GM23338 (cell line): ENCODE measurements around the gene ARHGAP42. TPM values are rescaled to one million over a fixed set of nuclear protein-coding genes. Genes with fewer than 3 reads are reported as not detected.

Experiments
- ATAC-seq: fragments of 200-7000 bp; cut with Tn5 transposase; 3 replicates; pipeline ENCODE4 v1.9.1; 2020
- DNase-seq: peaks from one replicate; pipeline ENCODE4 v3.0.0-alpha.2; 2015; ENCODE audit warnings: low spot score
- H2AFZ ChIP-seq: fragments of 200-600 bp; sonication (generic); 2 replicates; pipeline ENCODE4 v1.8.0; 2016; ENCODE audit warnings: antibody characterized with exemption, mild to moderate bottlenecking, moderate library complexity
- H3F3A ChIP-seq: fragments of 200-600 bp; sonication (generic); replicated peaks from 2 replicates; pipeline ENCODE4 v1.8.0; 2017; ENCODE audit warnings: antibody characterized with exemption, mixed run types, low read depth
- H3K27ac ChIP-seq: fragments of 200-600 bp; sonication (generic); 2 replicates; pipeline ENCODE4 v1.6.1; 2016; ENCODE audit warnings: low read depth
- H3K27me3 ChIP-seq: fragments of 200-600 bp; sonication (generic); 2 replicates; pipeline ENCODE4 v1.8.0; 2016; ENCODE audit warnings: mild to moderate bottlenecking, mixed run types, moderate library complexity; ENCODE audit not compliant: insufficient read depth
- H3K36me3 ChIP-seq: fragments of 200-600 bp; sonication (generic); 2 replicates; pipeline ENCODE4 v1.8.0; 2016; ENCODE audit warnings: mild to moderate bottlenecking; ENCODE audit not compliant: insufficient read depth
- H3K4me1 ChIP-seq: fragments of 200-600 bp; sonication (generic); 2 replicates; pipeline ENCODE4 v1.8.0; 2016; ENCODE audit warnings: mild to moderate bottlenecking, moderate library complexity; ENCODE audit not compliant: insufficient read depth
- H3K4me2 ChIP-seq: fragments of 200-600 bp; sonication (generic); 2 replicates; pipeline ENCODE4 v1.7.1; 2017; ENCODE audit warnings: mixed run types
- H3K4me3 ChIP-seq: fragments of 200-600 bp; sonication (generic); 2 replicates; pipeline ENCODE4 v1.6.1; 2016; ENCODE audit warnings: mixed run types
- H3K79me2 ChIP-seq: fragments of 200-600 bp; sonication (generic); replicated peaks from 2 replicates; pipeline ENCODE4 v1.8.0; 2017; ENCODE audit warnings: mild to moderate bottlenecking; ENCODE audit not compliant: insufficient read depth
- H3K9me2 ChIP-seq: fragments of 200-600 bp; sonication (generic); 2 replicates; pipeline ENCODE4 v1.8.0; 2017; ENCODE audit not compliant: insufficient read depth
- H4K20me1 ChIP-seq: fragments of 200-600 bp; sonication (generic); replicated peaks from 2 replicates; pipeline ENCODE4 v1.8.0; 2017; ENCODE audit warnings: mild to moderate bottlenecking; ENCODE audit not compliant: insufficient read depth
- H3K27ac Mint-ChIP-seq: 2 replicates; pipeline ENCODE4 v1.8.0; 2020; ENCODE audit warnings: inconsistent platforms, mild to moderate bottlenecking, moderate library complexity, mixed read lengths
- H3K27me3 Mint-ChIP-seq: 3 replicates; pipeline ENCODE4 v1.8.0; 2022; ENCODE audit warnings: low read depth, mild to moderate bottlenecking, moderate library complexity, mixed read lengths, inconsistent platforms; ENCODE audit not compliant: insufficient read depth, poor library complexity
- H3K36me3 Mint-ChIP-seq: 3 replicates; pipeline ENCODE4 v1.8.0; 2021; ENCODE audit warnings: low read depth, mild to moderate bottlenecking, inconsistent platforms, moderate library complexity, mixed read lengths
- H3K4me1 Mint-ChIP-seq: 3 replicates; pipeline ENCODE4 v1.8.0; 2020; ENCODE audit warnings: mild to moderate bottlenecking, inconsistent platforms, mixed read lengths
- H3K4me3 Mint-ChIP-seq: 3 replicates; pipeline ENCODE4 v1.8.0; 2021; ENCODE audit warnings: moderate library complexity, mild to moderate bottlenecking, inconsistent platforms, mixed read lengths
- H3K9me3 Mint-ChIP-seq: 3 replicates; pipeline ENCODE4 v1.8.0; 2020; ENCODE audit warnings: moderate library complexity, mild to moderate bottlenecking, inconsistent platforms, mixed read lengths
- CREB1 ChIP-seq: fragments of 250-450 bp; sonication (Bioruptor Pico); IDR thresholded peaks from 2 replicates; pipeline ENCODE4 v1.5.0; 2020; ENCODE audit warnings: low read depth, mild to moderate bottlenecking, moderate library complexity
- ETS1 ChIP-seq: IDR thresholded peaks from 2 replicates; pipeline ENCODE4 v1.6.1; 2016; ENCODE audit warnings: antibody characterized with exemption
- EZH2 ChIP-seq: fragments of 200-600 bp; sonication (generic); IDR thresholded peaks from one replicate; pipeline ENCODE4 v1.8.0; 2017; ENCODE audit warnings: antibody characterized with exemption, mild to moderate bottlenecking, low read depth; ENCODE audit not compliant: unreplicated experiment
- EZH2phosphoT487 ChIP-seq: fragments of 200-600 bp; sonication (generic); IDR thresholded peaks from one replicate; pipeline ENCODE4 v1.8.1; 2018; ENCODE audit warnings: antibody characterized with exemption; ENCODE audit not compliant: unreplicated experiment
- JUNB ChIP-seq: IDR thresholded peaks from one replicate; pipeline ENCODE4 v1.6.1; 2016; ENCODE audit warnings: antibody characterized with exemption; ENCODE audit not compliant: unreplicated experiment
- NANOG ChIP-seq: IDR thresholded peaks from 2 replicates; pipeline ENCODE4 v1.6.1; 2016; ENCODE audit warnings: antibody characterized with exemption, borderline replicate concordance
- REST ChIP-seq: IDR thresholded peaks from one replicate; pipeline ENCODE4 v1.6.1; 2018; ENCODE audit warnings: antibody characterized with exemption; ENCODE audit not compliant: unreplicated experiment
- ZNF114 ChIP-seq: fragments of 250-450 bp; sonication (Bioruptor Pico); IDR thresholded peaks from 2 replicates; pipeline ENCODE4 v1.5.0; 2020; ENCODE audit warnings: mild to moderate bottlenecking, moderate library complexity
- ZNF331 ChIP-seq: fragments of 250-450 bp; sonication (Bioruptor Pico); IDR thresholded peaks from 2 replicates; pipeline ENCODE4 v1.5.0; 2020; ENCODE audit warnings: low read depth, mild to moderate bottlenecking, moderate library complexity
- polyA plus RNA-seq: library from polyadenylated mRNA; unstranded; fragments of >200 nt; fragmentation: Nextera tagmentation; extraction: Ambion mirVana; gene quantifications from 2 replicates; pipeline ENCODE4 v1.2.1, GENCODE V29; 2016
- total RNA-seq: library from RNA; depleted of rRNA; stranded (reverse); fragments of >200 nt; shearing (Covaris generic); gene quantifications from 2 replicates; pipeline ENCODE4 v1.2.3, GENCODE V29; 2014

The ARHGAP42 gene
- total and polyA plus RNA-seq, 2 experiments from 2014 or later = 23.7 to 35.7 TPM

GRCh38 chr11:100735949-100736675, 49.0 kb downstream of the ARHGAP42 start (continued):
- no peak for TF ChIP-seq REST
- no peak for TF ChIP-seq ETS1
- no peak for TF ChIP-seq ZNF114
- TF ChIP-seq EZH2 = no peak
- TF ChIP-seq ZNF331 (CRISPR knock-in tag) = no peak
- TF ChIP-seq JUNB = no peak

GRCh38 chr11:100738701-100739270, 51.7 kb downstream of the ARHGAP42 start:
- Mint-ChIP-seq H3K27ac (no peak overlapping the region), H3K27me3 (no peaks in the 10 kb centered on the region), H3K36me3 (peaks cover 9% of the 10 kb centered on the region; the same call in 1 of the 3 replicates), H3K4me3 (no peak overlapping the region), H3K9me3 (no peaks in the 10 kb centered on the region; the same call in 2 of the 3 replicates), H3K4me1 (peaks cover 73% of the 10 kb centered on the region)
- Histone ChIP-seq H3K4me2 (peak overlapping the region; percentile 37; the same call in 1 of the 2 replicates), H3K27ac (no peak overlapping the region), H3K36me3 (no peaks in the 10 kb centered on the region), H3K9me2 (no peaks in the 10 kb centered on the region), H3K4me1 (peaks cover 70% of the 10 kb centered on the region), H3K27me3 (no peaks in the 10 kb centered on the region), H2AFZ (no peak overlapping the region), H4K20me1 (no peaks in the 10 kb centered on the region), H3F3A (no peaks in the 10 kb centered on the region), H3K79me2 (peaks cover 29% of the 10 kb centered on the region), H3K4me3 (no peak overlapping the region)
- ATAC-seq (no peak), DNase-seq (no peak)
- no peak for TF ChIP-seq CREB1 (CRISPR knock-in tag)
- no peak for TF ChIP-seq ZNF331 (CRISPR knock-in tag)

- H3K79me2 ChIP-seq = peaks cover 38% of the 10 kb centered on the region
- Mint-ChIP-seq H3K36me3 (peaks cover 13% of the 10 kb centered on the region; the same call in 2 of the 3 replicates), H3K27ac (peak overlapping the region; percentile 94), H3K4me1 (peaks cover 71% of the 10 kb centered on the region), H3K4me3 (peak overlapping the region; percentile 38; the same call in 1 of the 3 replicates), H3K27me3 (no peaks in the 10 kb centered on the region), H3K9me3 (no peaks in the 10 kb centered on the region; the same call in 2 of the 3 replicates)
- no peak overlapping the region for H3K4me3 ChIP-seq
- DNase-seq (peak; percentile 47), ATAC-seq (peak; percentile 54)
- no peaks in the 10 kb centered on the region for H4K20me1 ChIP-seq
- no peaks in the 10 kb centered on the region for H3K9me2 ChIP-seq
- H3K4me2 ChIP-seq = peak overlapping the region; percentile 37
- peaks cover 75% of the 10 kb centered on the region for H3K4me1 ChIP-seq
- H3K27ac ChIP-seq = no peak overlapping the region
- H3K27me3 ChIP-seq = no peaks in the 10 kb centered on the region
- H3F3A ChIP-seq = no peaks in the 10 kb centered on the region
- no peak overlapping the region for H2AFZ ChIP-seq
- no peaks in the 10 kb centered on the region for H3K36me3 ChIP-seq
- TF ChIP-seq EZH2phosphoT487 (no peak), CREB1 (CRISPR knock-in tag) (no peak), JUNB (no peak), EZH2 (no peak), NANOG (no peak)
Observed at GRCh38 chr11:100739666-100740065, 52.6 kb downstream of the ARHGAP42 start.
